HG03439 (cell line): ENCODE data around the gene C19orf73.
A peak's percentile ranks its signal among the peaks of the same experiment; 100 is the strongest.
"Not testable (repeated sequence)": the region's sequence is repeated elsewhere in the genome, so short reads cannot be mapped to it uniquely, and the experiment has no call there.

Source experiments
- ATAC-seq: cut with Tn5 transposase; IDR thresholded peaks from one replicate; pipeline ENCODE4 v1.9.1; 2021; ENCODE audit warnings: mild to moderate bottlenecking, moderate library complexity; ENCODE audit not compliant: unreplicated experiment

Gene C19orf73

DNA sequence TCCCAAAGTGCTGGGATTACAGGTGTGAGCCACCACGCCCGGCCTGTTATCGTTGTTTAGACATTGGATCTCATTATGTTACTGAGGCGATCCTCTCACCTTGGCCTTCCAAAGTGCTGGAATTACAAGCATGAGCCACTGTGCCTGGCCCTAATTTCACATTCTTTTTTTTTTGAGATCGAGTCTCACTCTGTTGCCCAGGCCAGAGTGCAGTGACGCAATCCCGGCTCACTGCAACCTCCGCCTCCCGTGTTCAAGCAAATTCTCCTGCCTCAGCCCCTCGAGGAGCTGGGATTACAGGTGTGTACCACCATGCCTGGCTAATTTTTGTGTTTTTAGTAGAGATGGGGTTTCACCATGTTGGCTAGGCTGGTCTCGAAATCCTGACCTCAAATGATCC, 4.3 kb upstream of the C19orf73 start:
- ATAC-seq = not testable (repeated sequence)

GRCh38 chr19:49121841-49122240, 2.9 kb upstream of the C19orf73 start:
- ATAC-seq = not testable (repeated sequence)

DNA sequence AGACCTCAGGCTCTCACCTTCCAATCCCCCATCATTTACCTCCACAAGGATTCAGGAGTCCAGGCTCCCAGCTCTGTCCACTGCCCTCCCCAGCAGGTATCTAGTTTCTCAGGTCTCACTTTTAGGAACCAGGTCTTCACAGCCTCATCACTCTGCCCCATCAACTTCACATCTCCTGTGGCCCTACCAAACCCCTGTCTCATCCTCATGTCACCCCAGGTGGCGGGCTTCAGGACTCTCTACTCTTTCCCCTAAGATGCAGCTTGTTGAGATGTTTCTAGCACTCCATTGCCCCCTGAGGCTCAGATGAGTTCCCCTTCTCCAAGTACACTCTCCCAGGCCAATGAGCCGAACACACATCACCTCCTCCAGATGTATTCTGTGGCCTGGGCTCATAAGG, 1.9 kb upstream of the C19orf73 start:
- no peak for ATAC-seq

GRCh38 chr19:49120325-49120683, 1.4 kb upstream of the C19orf73 start:
- no peak for ATAC-seq

GRCh38 chr19:49119411-49120324, 725 bp upstream of the C19orf73 start, which contains the start of gene PPFIA3:
TSS of gene PPFIA3 (plus strand) at chr19:49119544. CDS start at chr19:49127874, 8,330 bp downstream.
- ATAC-seq = no peak

- no peak for ATAC-seq
These were observed 1.0 kb downstream of the C19orf73 start for GRCh38 chr19:49117677-49118564.

GRCh38 chr19:49116544-49116943, 2.4 kb downstream of the C19orf73 start:
- no peak for ATAC-seq

DNA sequence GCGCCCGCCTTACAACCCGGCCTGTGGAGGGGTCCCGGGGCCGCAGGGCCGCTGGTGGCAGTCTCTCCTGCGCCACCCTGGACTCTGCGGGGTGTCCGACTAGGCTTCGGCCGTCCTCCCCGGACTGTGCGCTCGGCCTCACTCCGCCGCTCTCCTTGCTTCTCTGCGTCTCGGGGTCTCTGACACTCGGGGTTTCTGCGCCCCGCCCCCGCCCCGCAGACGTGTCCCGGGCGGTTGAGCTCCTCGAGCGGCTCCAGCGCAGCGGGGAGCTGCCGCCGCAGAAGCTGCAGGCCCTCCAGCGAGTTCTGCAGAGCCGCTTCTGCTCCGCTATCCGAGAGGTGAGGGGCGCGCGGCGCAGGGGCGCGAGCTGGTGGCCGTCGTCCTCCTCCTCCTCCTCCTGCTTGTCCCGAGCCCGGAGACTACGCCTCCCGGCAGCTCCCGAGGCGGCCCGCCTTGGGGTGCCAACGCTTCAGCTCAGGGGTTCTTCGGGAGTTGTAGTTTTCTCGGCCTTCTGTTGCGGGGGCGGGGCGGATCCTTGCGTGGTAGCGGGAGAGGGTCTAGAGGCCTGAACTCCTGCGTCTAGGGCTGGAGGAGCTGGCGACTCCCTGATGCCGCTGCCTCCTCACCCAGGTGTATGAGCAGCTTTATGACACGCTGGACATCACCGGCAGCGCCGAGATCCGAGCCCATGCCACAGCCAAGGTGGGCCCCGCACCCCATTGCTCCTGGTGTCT, 4.1 kb downstream of the C19orf73 start:
- ATAC-seq = no peak

- ATAC-seq = peak; percentile 33
These were observed 4.9 kb downstream of the C19orf73 start, which contains the start of gene LIN7B for GRCh38 chr19:49113762-49114629. TSS of gene LIN7B (plus strand) at chr19:49114370. CDS start at chr19:49114405, 35 bp downstream.

DNA sequence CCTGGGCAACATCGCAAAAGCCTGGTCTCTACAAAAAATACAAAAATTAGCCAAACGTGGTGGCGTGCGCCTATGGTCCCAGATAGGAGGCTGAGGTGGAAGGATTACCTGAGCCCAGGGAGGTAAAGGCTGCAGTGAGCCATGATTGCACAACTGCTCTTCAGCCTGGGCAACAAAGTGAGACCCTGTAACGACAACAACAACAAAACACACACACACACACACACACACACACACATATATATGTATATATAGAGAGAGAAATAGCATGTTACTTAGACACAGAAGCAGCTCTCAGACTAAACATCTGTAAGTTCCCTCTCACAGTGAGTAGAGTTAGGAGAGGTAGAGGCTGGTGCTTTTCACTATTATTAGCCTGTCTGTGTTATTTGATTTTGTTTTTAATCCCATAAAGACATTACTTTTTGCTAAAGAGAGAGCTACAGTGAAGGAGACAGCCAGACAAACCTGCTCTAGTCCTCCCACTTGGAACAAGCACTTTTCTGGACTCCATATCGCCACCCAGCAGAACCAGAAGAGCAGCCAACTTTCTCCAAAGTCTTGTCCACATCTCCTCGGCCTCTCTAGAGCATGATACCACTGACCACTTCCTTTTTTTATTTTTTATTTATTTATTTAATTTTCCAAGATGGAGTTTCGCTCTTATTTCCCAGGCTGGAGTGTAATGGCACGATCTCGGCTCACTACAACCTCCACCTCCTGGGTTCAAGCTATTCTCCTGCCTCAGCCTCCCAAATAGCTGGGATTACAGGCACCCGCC, 7.5 kb downstream of the C19orf73 start:
- no peak for ATAC-seq

DNA sequence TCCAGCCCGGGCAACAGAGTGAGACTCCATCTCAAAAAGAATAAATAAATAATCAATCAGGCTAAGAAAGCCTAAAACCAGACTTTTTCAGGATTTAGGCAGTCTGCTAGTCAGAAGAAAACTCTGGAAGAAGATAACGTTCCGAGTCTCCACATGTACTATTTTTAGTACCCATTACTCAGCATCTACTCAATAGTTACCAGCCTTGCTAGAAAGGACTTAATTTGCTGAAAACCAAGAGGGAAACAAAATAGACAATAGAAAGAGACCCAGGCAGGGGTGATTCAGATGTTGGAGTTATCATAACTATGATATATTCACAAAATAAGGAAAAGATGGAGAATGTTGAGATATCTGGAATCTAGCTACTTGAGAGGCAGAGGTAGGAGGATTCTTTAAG, 8.4 kb downstream of the C19orf73 start:
- no peak for ATAC-seq

- no peak for ATAC-seq
These were observed 9.2 kb downstream of the C19orf73 start for GRCh38 chr19:49109569-49110233.

- no peak for ATAC-seq
These were observed 9.9 kb downstream of the C19orf73 start for GRCh38 chr19:49109051-49109450.

- no peak for ATAC-seq
These were observed 11.1 kb downstream of the C19orf73 start for GRCh38 chr19:49107625-49108459.

DNA sequence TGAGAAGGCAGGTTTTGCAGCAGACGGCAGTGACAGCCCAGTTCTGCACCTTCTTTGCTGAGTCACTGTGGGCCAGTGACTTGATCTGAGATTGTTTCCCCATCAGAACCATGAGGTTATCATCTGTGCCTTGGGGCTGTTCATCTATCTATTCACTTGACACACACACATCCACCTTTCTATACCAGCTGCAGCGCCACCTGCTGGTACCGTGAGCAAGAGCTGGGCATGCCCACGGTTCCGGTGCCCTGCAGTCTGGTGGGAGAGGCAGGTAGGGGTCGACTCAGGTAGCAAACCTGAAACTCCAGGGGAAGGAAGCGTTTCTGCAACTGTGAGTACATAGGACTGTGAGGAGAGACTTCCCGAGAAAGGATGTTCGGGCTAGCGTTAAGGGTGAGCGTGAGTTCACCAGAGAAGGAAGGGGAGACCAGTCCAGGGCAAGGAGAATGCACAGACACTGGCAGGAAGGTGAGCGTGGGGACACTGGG, 12.3 kb downstream of the C19orf73 start:
- ATAC-seq = no peak

- no peak for ATAC-seq
These were observed 14.6 kb downstream of the C19orf73 start for GRCh38 chr19:49104229-49104864.
